Lower lobe of right lung (tissue), 2 donors: ENCODE results near the gene ARL16. TPM values are rescaled to one million over a fixed set of nuclear protein-coding genes. Genes with fewer than 3 reads are reported as not detected.

Experiments
- ATAC-seq, 2 donors: fragments of 200-7000 bp; cut with Tn5 transposase; one replicate each; pipeline ENCODE4 v1.9.1; 2020 to 2022; ENCODE audit warnings: mild to moderate bottlenecking in 2 of 2, moderate library complexity in 2 of 2
- DNase-seq: peaks from one replicate; pipeline ENCODE4 v3.0.0-alpha.2; 2020
- H3K27ac ChIP-seq: fragments of 200-600 bp; one replicate; pipeline ENCODE4 v1.8.0; 2022
- H3K27me3 ChIP-seq: fragments of 200-600 bp; one replicate; pipeline ENCODE4 v1.8.0; 2022; ENCODE audit warnings: low read depth
- H3K36me3 ChIP-seq: fragments of 200-600 bp; one replicate; pipeline ENCODE4 v1.8.0; 2022; ENCODE audit warnings: mild to moderate bottlenecking
- H3K4me1 ChIP-seq: fragments of 200-600 bp; one replicate; pipeline ENCODE4 v1.8.0; 2022
- H3K4me3 ChIP-seq: fragments of 200-600 bp; one replicate; pipeline ENCODE4 v1.8.0; 2022; ENCODE audit warnings: mild to moderate bottlenecking
- H3K9me3 ChIP-seq: fragments of 200-600 bp; one replicate; pipeline ENCODE4 v1.8.0; 2022
- CTCF ChIP-seq: fragments of 200-600 bp; IDR thresholded peaks from one replicate; pipeline ENCODE4 v1.8.0; 2022; ENCODE audit warnings: antibody characterized with exemption, mild to moderate bottlenecking
- intact Hi-C: fragments of 100-400 bp; cut with DNase I; formaldehyde crosslinking; loops from one replicate; pipeline ENCODE4 v1.11.0; 2022
- total RNA-seq: library from RNA; stranded (reverse); fragmentation: NEBNext Ultra II Directional; extraction: Animal tissue kit (Norgen Biotek cat#: 25700); gene quantifications from one replicate; pipeline ENCODE4 v1.2.1, GENCODE V29; 2021
- donor health status: DM: no; HTN: yes; CAD: no; lungs with severe emphysema.

Gene ARL16
- total RNA-seq, 1 donor from 2014 or later: 19.0 TPM

GRCh38 chr17:81703747-81704654 lies 20.4 kb upstream of the ARL16 start:
- no peak for ATAC-seq
- peaks cover 52% of the 10 kb centered on the region for H3K36me3 ChIP-seq
- intact Hi-C loops: no loop called here

GRCh38 chr17:81702934-81703746 lies 19.5 kb upstream of the ARL16 start, which contains the start of gene MRPL12:
Gene MRPL12, plus strand, starts transcription at chr17:81703367. Its CDS starts 135 bp downstream, at chr17:81703502.
- DNase-seq (peak; percentile 96), ATAC-seq (peak; percentile 96 to 97)
- intact Hi-C loops: no loop called here
- Histone ChIP-seq H3K4me1 (peaks cover 36% of the 10 kb centered on the region), H3K9me3 (no peaks in the 10 kb centered on the region), H3K36me3 (peaks cover 61% of the 10 kb centered on the region), H3K4me3 (peak within 1 kb of the TSS; percentile 95), H3K27me3 (no peaks in the 10 kb centered on the region), H3K27ac (peak within 1 kb of the TSS; percentile 98)
- peak; percentile 46 for TF ChIP-seq CTCF

More at GRCh38 chr17:81703747-81704654, 20.4 kb upstream of the ARL16 start:
- Histone ChIP-seq H3K27ac (peak overlapping the region; percentile 98), H3K9me3 (no peaks in the 10 kb centered on the region), H3K4me1 (peaks cover 36% of the 10 kb centered on the region), H3K4me3 (peak overlapping the region; percentile 95), H3K27me3 (no peaks in the 10 kb centered on the region)
- no peak for TF ChIP-seq CTCF
- no peak for DNase-seq

- TF ChIP-seq CTCF: no peak
- intact Hi-C loops: no loop called here
- H3K9me3 ChIP-seq: no peaks in the 10 kb centered on the region
- no peak for ATAC-seq
- H3K36me3 ChIP-seq: peaks cover 63% of the 10 kb centered on the region
- peaks cover 36% of the 10 kb centered on the region for H3K4me1 ChIP-seq
- DNase-seq: no peak
- peak overlapping the region; percentile 95 for H3K4me3 ChIP-seq
- H3K27me3 ChIP-seq: no peaks in the 10 kb centered on the region
- H3K27ac ChIP-seq: peak overlapping the region; percentile 98
Observed at GRCh38 chr17:81701288-81702071, 17.9 kb upstream of the ARL16 start.

- Histone ChIP-seq H3K27ac (no peak overlapping the region), H3K4me3 (no peak overlapping the region)
- TF ChIP-seq CTCF: no peak
Observed at GRCh38 chr17:81700353-81701287, 17.0 kb upstream of the ARL16 start.

More at GRCh38 chr17:81700353-81701287, 17.0 kb upstream of the ARL16 start:
- Histone ChIP-seq H3K36me3 (peaks cover 63% of the 10 kb centered on the region), H3K9me3 (no peaks in the 10 kb centered on the region), H3K27me3 (no peaks in the 10 kb centered on the region), H3K4me1 (peaks cover 36% of the 10 kb centered on the region)
- DNase-seq (no peak), ATAC-seq (no peak)
- intact Hi-C loops: no loop called here
